Testis (tissue), 3 donors: ENCODE results near the gene OR10H4. TPM values are rescaled to one million over a fixed set of nuclear protein-coding genes. Genes with fewer than 3 reads are reported as not detected.
"Not testable (repeated sequence)": the region's sequence is repeated elsewhere in the genome, so short reads cannot be mapped to it uniquely, and the experiment has no call there.

ENCODE experiments used
- DNase-seq: peaks from one replicate; pipeline ENCODE4 v3.0.0-alpha.2; 2019
- H3K27ac ChIP-seq, 2 donors: fragments of 200-600 bp; sonication (generic); one replicate each; pipeline ENCODE4 v1.5.1; 2019
- H3K27me3 ChIP-seq: fragments of 200-600 bp; sonication (generic); one replicate; pipeline ENCODE4 v1.5.1; 2019
- H3K36me3 ChIP-seq: fragments of 200-600 bp; sonication (generic); one replicate; pipeline ENCODE4 v1.5.1; 2017; ENCODE audit warnings: low read depth; ENCODE audit errors: missing control alignments
- H3K4me1 ChIP-seq: fragments of 200-600 bp; sonication (generic); one replicate; pipeline ENCODE4 v1.5.1; 2019
- H3K4me3 ChIP-seq, 2 donors: fragments of 200-600 bp; sonication (generic); one replicate each; pipeline ENCODE4 v1.5.1; 2017 to 2019
- H3K9me3 ChIP-seq: fragments of 200-600 bp; sonication (generic); one replicate; pipeline ENCODE4 v1.5.1; 2017
- CTCF ChIP-seq, 3 experiments: fragments of 450-650 bp in 2 of 3; fragments of 200-600 bp in 1 of 3; sonication (generic) in 1 of 3; IDR thresholded peaks; one replicate each; pipeline ENCODE4 v1.5.1; 2016 to 2019; ENCODE audit warnings: antibody characterized with exemption in 3 of 3, mild to moderate bottlenecking in 2 of 3, moderate library complexity in 1 of 3
- POLR2A ChIP-seq: fragments of 450-650 bp; IDR thresholded peaks from one replicate; pipeline ENCODE4 v1.6.1; 2017; ENCODE audit warnings: antibody characterized with exemption, mild to moderate bottlenecking, moderate library complexity
- WGBS, 2 donors: methylation state at CpG; one replicate each; pipeline ENCODE4 v1.1.5; 2018; 5-methylcytosine and 5-hydroxymethylcytosine counted together
- intact Hi-C: fragments of 100-400 bp; cut with DNase I; formaldehyde crosslinking; loops from one replicate; pipeline ENCODE4 v1.15.1; 2023; ENCODE audit warnings: low total_unique reads
- polyA plus RNA-seq: library from polyadenylated mRNA; stranded (reverse); fragments of 350-450 nt; fragmentation: Illumina TruSeq; extraction: RNeasy Lipid Tissue Mini Kit (QIAGEN cat#74804); gene quantifications from one replicate; pipeline ENCODE4 v1.2.3, GENCODE V29; 2014; ENCODE audit warnings: low read depth, low replicate concordance; ENCODE audit not compliant: insufficient read depth
- total RNA-seq, 2 donors: library from RNA; depleted of rRNA; stranded (reverse); fragments of >200 nt; gene quantifications; one replicate each; pipeline ENCODE4 v1.2.3, GENCODE V29; 2016

Gene OR10H4
- total and polyA plus RNA-seq, 3 donors from 2014 or later, result 0.31 TPM; not detected in 2

- H3K4me1 ChIP-seq, result no peaks in the 10 kb centered on the region
- H3K9me3 ChIP-seq, result no peaks in the 10 kb centered on the region
- no peak for DNase-seq
- no peak for TF ChIP-seq CTCF (IDR thresholded peaks at IDR 0.05)
- H3K27ac ChIP-seq, result no peak overlapping the region
- WGBS, 2 donors, result 67 to 82% methylated on average over 7 of the region's 7 CpGs
- no peaks in the 10 kb centered on the region for H3K27me3 ChIP-seq
- intact Hi-C loops, result no loop called here
- H3K4me3 ChIP-seq, result no peak overlapping the region
- H3K36me3 ChIP-seq, result no peaks in the 10 kb centered on the region
Observed at GRCh38 chr19:15977690-15978089, 28.9 kb downstream of the OR10H4 start.

GRCh38 chr19:15979293-15979692 is 30.5 kb downstream of the OR10H4 start:
- intact Hi-C loops, result no loop called here
- WGBS, 2 donors, result 95 to 96% methylated on average over 2 to 4 of the region's 4 CpGs
- Histone ChIP-seq H3K4me1 (no peaks in the 10 kb centered on the region), H3K27me3 (no peaks in the 10 kb centered on the region), H3K9me3 (no peaks in the 10 kb centered on the region), H3K36me3 (no peaks in the 10 kb centered on the region), H3K27ac (no peak overlapping the region), H3K4me3 (no peak overlapping the region)
- no peak for TF ChIP-seq POLR2A
- no peak for TF ChIP-seq CTCF (IDR thresholded peaks at IDR 0.05)
- DNase-seq, result no peak

- intact Hi-C loops, H3K9me3 ChIP-seq, H3K27ac ChIP-seq, H3K4me3 ChIP-seq, DNase-seq, H3K36me3 ChIP-seq, H3K27me3 ChIP-seq, H3K4me1 ChIP-seq: not testable (repeated sequence)
- WGBS, 2 donors, result 78 to 79% methylated on average over 6 of the region's 6 CpGs
Observed at GRCh38 chr19:15985831-15986230, 37.0 kb downstream of the OR10H4 start.

- Histone ChIP-seq H3K27ac (no peak overlapping the region), H3K36me3 (no peaks in the 10 kb centered on the region), H3K4me1 (no peaks in the 10 kb centered on the region), H3K4me3 (no peak overlapping the region), H3K9me3 (no peaks in the 10 kb centered on the region), H3K27me3 (no peaks in the 10 kb centered on the region)
- 78 to 80% methylated on average over 2 of the region's 2 CpGs for WGBS, 2 donors
- TF ChIP-seq POLR2A (no peak), CTCF (IDR thresholded peaks at IDR 0.05) (no peak)
- DNase-seq, result no peak
- intact Hi-C loops, result no loop called here
Observed at GRCh38 chr19:15986701-15987100, 37.9 kb downstream of the OR10H4 start.

- no peaks in the 10 kb centered on the region for H3K27me3 ChIP-seq
- WGBS, 2 donors, result 36 to 47% methylated on average over 3 of the region's 3 CpGs
- intact Hi-C loops, result no loop called here
- DNase-seq, result no peak
- H3K4me3 ChIP-seq, result no peak overlapping the region
- no peak overlapping the region for H3K27ac ChIP-seq
- TF ChIP-seq POLR2A, result no peak
- H3K36me3 ChIP-seq, result no peaks in the 10 kb centered on the region
- no peaks in the 10 kb centered on the region for H3K4me1 ChIP-seq
- no peaks in the 10 kb centered on the region for H3K9me3 ChIP-seq
Observed at GRCh38 chr19:15989889-15990288, 41.1 kb downstream of the OR10H4 start.

- TF ChIP-seq POLR2A (no peak), CTCF (IDR thresholded peaks at IDR 0.05) (no peak)
- Histone ChIP-seq H3K4me1 (no peaks in the 10 kb centered on the region), H3K27me3 (no peaks in the 10 kb centered on the region), H3K27ac (no peak overlapping the region), H3K4me3 (no peak overlapping the region), H3K9me3 (no peaks in the 10 kb centered on the region), H3K36me3 (no peaks in the 10 kb centered on the region)
- DNase-seq, result no peak
- intact Hi-C loops, result no loop called here
Observed at GRCh38 chr19:15991602-15992001, 42.8 kb downstream of the OR10H4 start.
